ENCODE results near the gene HCRT.
"Not testable (repeated sequence)": the region's sequence is repeated elsewhere in the genome, so short reads cannot be mapped to it uniquely, and the experiment has no call there.

Gene HCRT

GRCh38 chr17:42219280-42219679, 34.0 kb upstream of the HCRT start:
- not testable (repeated sequence) for H3K27me3 ChIP-seq (ENCODE audit: insufficient read depth, low read length); H4K8ac ChIP-seq (ENCODE audit: low read depth, low read length); H4K91ac ChIP-seq (ENCODE audit: low read depth, low read length); H3K4me3 ChIP-seq (ENCODE audit: low read depth, low read length); H2BK120ac ChIP-seq (ENCODE audit: insufficient read depth, low read length, poor library complexity); H2AFZ ChIP-seq (ENCODE audit: insufficient read depth, low read length, poor library complexity); H4K12ac ChIP-seq (ENCODE audit: low read depth, low read length); H2BK5ac ChIP-seq (ENCODE audit: low read depth, low read length, poor library complexity); DNase-seq; H3K27ac ChIP-seq (ENCODE audit: low read depth, low read length); H3K9me3 ChIP-seq (ENCODE audit: insufficient read depth, low read depth, low read length); H3K9ac ChIP-seq (ENCODE audit: low read length); H2AK5ac ChIP-seq (ENCODE audit: low read length); H3K14ac ChIP-seq (ENCODE audit: low read length); H3K79me2 ChIP-seq (ENCODE audit: control insufficient read depth, insufficient read depth, low read length, poor library complexity); H3K79me1 ChIP-seq (ENCODE audit: low read length); H3K18ac ChIP-seq (ENCODE audit: low read length); H2BK12ac ChIP-seq (ENCODE audit: low read length); H3K4ac ChIP-seq (ENCODE audit: low read depth, low read length); H3K23ac ChIP-seq (ENCODE audit: low read length); H3K4me2 ChIP-seq (ENCODE audit: low read length); H3K4me1 ChIP-seq (ENCODE audit: control insufficient read depth in 1 of 2, insufficient read depth in 2 of 2, low read length in 2 of 2)
- WGBS (ENCODE audit: extremely low coverage, insufficient coverage, insufficient read length) = no CpG with 5 or more reads among the region's 17 CpGs
- peaks cover 18 to 26% of the 10 kb centered on the region in 2 experiments for H3K36me3 ChIP-seq (ENCODE audit: control insufficient read depth in 1 of 2, insufficient read depth in 2 of 2, low read length in 2 of 2)

- H3K4me2 ChIP-seq (ENCODE audit: low read length) = no peak overlapping the region
- no peak overlapping the region for H2AK5ac ChIP-seq (ENCODE audit: low read length)
- no peak overlapping the region for H4K8ac ChIP-seq (ENCODE audit: low read depth, low read length)
- H3K27me3 ChIP-seq (ENCODE audit: insufficient read depth, low read length) = no peaks in the 10 kb centered on the region
- H3K4me1 ChIP-seq (ENCODE audit: control insufficient read depth in 1 of 2, insufficient read depth in 2 of 2, low read length in 2 of 2) = peaks cover 3 to 4% of the 10 kb centered on the region in 2 experiments
- no peak overlapping the region for H2BK5ac ChIP-seq (ENCODE audit: low read depth, low read length, poor library complexity)
- no peak overlapping the region for H2BK120ac ChIP-seq (ENCODE audit: insufficient read depth, low read length, poor library complexity)
- DNase-seq = peak; percentile 71 to 89
- no peak overlapping the region for H3K4ac ChIP-seq (ENCODE audit: low read depth, low read length)
- H3K23ac ChIP-seq (ENCODE audit: low read length) = no peak overlapping the region
- no peak overlapping the region for H3K9ac ChIP-seq (ENCODE audit: low read length)
- H2BK12ac ChIP-seq (ENCODE audit: low read length) = no peak overlapping the region
- no peak overlapping the region for H3K27ac ChIP-seq (ENCODE audit: low read depth, low read length)
- H3K4me3 ChIP-seq (ENCODE audit: low read depth, low read length) = no peak overlapping the region
- H3K9me3 ChIP-seq (ENCODE audit: insufficient read depth, low read depth, low read length) = no peaks in the 10 kb centered on the region
- no peak overlapping the region for H3K14ac ChIP-seq (ENCODE audit: low read length)
- no peak overlapping the region for H2AFZ ChIP-seq (ENCODE audit: insufficient read depth, low read length, poor library complexity)
- no CpG with 5 or more reads among the region's 2 CpGs for WGBS (ENCODE audit: extremely low coverage, insufficient coverage, insufficient read length)
- H3K18ac ChIP-seq (ENCODE audit: low read length) = no peak overlapping the region
- H3K79me1 ChIP-seq (ENCODE audit: low read length) = no peaks in the 10 kb centered on the region
- H3K79me2 ChIP-seq (ENCODE audit: control insufficient read depth, insufficient read depth, low read length, poor library complexity) = no peaks in the 10 kb centered on the region
- H3K36me3 ChIP-seq (ENCODE audit: control insufficient read depth in 1 of 2, insufficient read depth in 2 of 2, low read length in 2 of 2) = peaks cover 23 to 29% of the 10 kb centered on the region in 2 experiments
- no peak overlapping the region for H4K91ac ChIP-seq (ENCODE audit: low read depth, low read length)
- H4K12ac ChIP-seq (ENCODE audit: low read depth, low read length) = no peak overlapping the region
Measured at GRCh38 chr17:42214156-42214555, 28.9 kb upstream of the HCRT start.

GRCh38 chr17:42212382-42212781, 27.1 kb upstream of the HCRT start:
- H3K79me2 ChIP-seq (ENCODE audit: control insufficient read depth, insufficient read depth, low read length, poor library complexity) = no peaks in the 10 kb centered on the region

GRCh38 chr17:42211921-42212341, 26.7 kb upstream of the HCRT start:
- WGBS (ENCODE audit: extremely low coverage, insufficient coverage, insufficient read length) = no CpG with 5 or more reads among the region's 9 CpGs
- not testable (repeated sequence) for H3K23ac ChIP-seq (ENCODE audit: low read length); H3K9ac ChIP-seq (ENCODE audit: low read length)

More at GRCh38 chr17:42212382-42212781, 27.1 kb upstream of the HCRT start:
- Histone ChIP-seq H3K18ac (ENCODE audit: low read length) (no peak overlapping the region), H3K23ac (ENCODE audit: low read length) (no peak overlapping the region), H3K4me2 (ENCODE audit: low read length) (no peak overlapping the region), H3K27me3 (ENCODE audit: insufficient read depth, low read length) (no peaks in the 10 kb centered on the region), H3K4me3 (ENCODE audit: low read depth, low read length) (no peak overlapping the region), H3K4me1 (ENCODE audit: control insufficient read depth in 1 of 2, insufficient read depth in 2 of 2, low read length in 2 of 2) (peaks cover 3 to 4% of the 10 kb centered on the region in 2 experiments), H4K91ac (ENCODE audit: low read depth, low read length) (no peak overlapping the region), H2BK5ac (ENCODE audit: low read depth, low read length, poor library complexity) (no peak overlapping the region), H3K27ac (ENCODE audit: low read depth, low read length) (no peak overlapping the region), H3K9ac (ENCODE audit: low read length) (no peak overlapping the region), H2AFZ (ENCODE audit: insufficient read depth, low read length, poor library complexity) (no peak overlapping the region), H3K4ac (ENCODE audit: low read depth, low read length) (no peak overlapping the region), H2BK12ac (ENCODE audit: low read length) (no peak overlapping the region), H2AK5ac (ENCODE audit: low read length) (no peak overlapping the region), H3K9me3 (ENCODE audit: insufficient read depth, low read depth, low read length) (no peaks in the 10 kb centered on the region), H3K36me3 (ENCODE audit: control insufficient read depth in 1 of 2, insufficient read depth in 2 of 2, low read length in 2 of 2) (peaks cover 19 to 28% of the 10 kb centered on the region in 2 experiments), H2BK120ac (ENCODE audit: insufficient read depth, low read length, poor library complexity) (no peak overlapping the region), H3K79me1 (ENCODE audit: low read length) (no peaks in the 10 kb centered on the region), H4K12ac (ENCODE audit: low read depth, low read length) (no peak overlapping the region), H3K14ac (ENCODE audit: low read length) (no peak overlapping the region), H4K8ac (ENCODE audit: low read depth, low read length) (no peak overlapping the region)
- no peak for DNase-seq
- WGBS (ENCODE audit: extremely low coverage, insufficient coverage, insufficient read length) = no CpG with 5 or more reads among the region's 7 CpGs

More at GRCh38 chr17:42211921-42212341, 26.7 kb upstream of the HCRT start:
- not testable (repeated sequence) for H2BK12ac ChIP-seq (ENCODE audit: low read length); H3K9me3 ChIP-seq (ENCODE audit: insufficient read depth, low read depth, low read length); H3K27me3 ChIP-seq (ENCODE audit: insufficient read depth, low read length); H3K18ac ChIP-seq (ENCODE audit: low read length); H3K79me1 ChIP-seq (ENCODE audit: low read length); H4K12ac ChIP-seq (ENCODE audit: low read depth, low read length); H3K79me2 ChIP-seq (ENCODE audit: control insufficient read depth, insufficient read depth, low read length, poor library complexity); H3K4me3 ChIP-seq (ENCODE audit: low read depth, low read length); DNase-seq; H2BK5ac ChIP-seq (ENCODE audit: low read depth, low read length, poor library complexity); H4K91ac ChIP-seq (ENCODE audit: low read depth, low read length); H3K4me1 ChIP-seq (ENCODE audit: control insufficient read depth in 1 of 2, insufficient read depth in 2 of 2, low read length in 2 of 2); H3K4ac ChIP-seq (ENCODE audit: low read depth, low read length); H2BK120ac ChIP-seq (ENCODE audit: insufficient read depth, low read length, poor library complexity); H4K8ac ChIP-seq (ENCODE audit: low read depth, low read length); H3K4me2 ChIP-seq (ENCODE audit: low read length); H2AFZ ChIP-seq (ENCODE audit: insufficient read depth, low read length, poor library complexity); H3K14ac ChIP-seq (ENCODE audit: low read length); H3K27ac ChIP-seq (ENCODE audit: low read depth, low read length); H2AK5ac ChIP-seq (ENCODE audit: low read length)
- peaks cover 20 to 26% of the 10 kb centered on the region in 2 experiments for H3K36me3 ChIP-seq (ENCODE audit: control insufficient read depth in 1 of 2, insufficient read depth in 2 of 2, low read length in 2 of 2)
